ENCODE data around the gene RHBDL2.

GRCh38 chr1:38852780-38853179 lies 88.8 kb downstream of the RHBDL2 start:
- TF ChIP-seq SMAD1 (IDR thresholded peaks at IDR 0.05; ENCODE audit: low read depth, partially characterized antibody) = no peak
- TF ChIP-seq POLR2A (IDR thresholded peaks at IDR 0.05; ENCODE audit: low read depth, low read length) = no peak
- no peak for TF ChIP-seq CTCF (IDR thresholded peaks at IDR 0.05 in 2 of 3, conservative IDR thresholded peaks at IDR 0.05 in 1 of 3; ENCODE audit: control insufficient read depth in 2 of 3, extremely low read depth in 1 of 3, insufficient read depth in 1 of 3, low read depth in 3 of 3, low read length in 3 of 3)
- TF ChIP-seq SIN3A (IDR thresholded peaks at IDR 0.05; ENCODE audit: low read depth, low read length) = no peak
- TF ChIP-seq, protein P1, sequence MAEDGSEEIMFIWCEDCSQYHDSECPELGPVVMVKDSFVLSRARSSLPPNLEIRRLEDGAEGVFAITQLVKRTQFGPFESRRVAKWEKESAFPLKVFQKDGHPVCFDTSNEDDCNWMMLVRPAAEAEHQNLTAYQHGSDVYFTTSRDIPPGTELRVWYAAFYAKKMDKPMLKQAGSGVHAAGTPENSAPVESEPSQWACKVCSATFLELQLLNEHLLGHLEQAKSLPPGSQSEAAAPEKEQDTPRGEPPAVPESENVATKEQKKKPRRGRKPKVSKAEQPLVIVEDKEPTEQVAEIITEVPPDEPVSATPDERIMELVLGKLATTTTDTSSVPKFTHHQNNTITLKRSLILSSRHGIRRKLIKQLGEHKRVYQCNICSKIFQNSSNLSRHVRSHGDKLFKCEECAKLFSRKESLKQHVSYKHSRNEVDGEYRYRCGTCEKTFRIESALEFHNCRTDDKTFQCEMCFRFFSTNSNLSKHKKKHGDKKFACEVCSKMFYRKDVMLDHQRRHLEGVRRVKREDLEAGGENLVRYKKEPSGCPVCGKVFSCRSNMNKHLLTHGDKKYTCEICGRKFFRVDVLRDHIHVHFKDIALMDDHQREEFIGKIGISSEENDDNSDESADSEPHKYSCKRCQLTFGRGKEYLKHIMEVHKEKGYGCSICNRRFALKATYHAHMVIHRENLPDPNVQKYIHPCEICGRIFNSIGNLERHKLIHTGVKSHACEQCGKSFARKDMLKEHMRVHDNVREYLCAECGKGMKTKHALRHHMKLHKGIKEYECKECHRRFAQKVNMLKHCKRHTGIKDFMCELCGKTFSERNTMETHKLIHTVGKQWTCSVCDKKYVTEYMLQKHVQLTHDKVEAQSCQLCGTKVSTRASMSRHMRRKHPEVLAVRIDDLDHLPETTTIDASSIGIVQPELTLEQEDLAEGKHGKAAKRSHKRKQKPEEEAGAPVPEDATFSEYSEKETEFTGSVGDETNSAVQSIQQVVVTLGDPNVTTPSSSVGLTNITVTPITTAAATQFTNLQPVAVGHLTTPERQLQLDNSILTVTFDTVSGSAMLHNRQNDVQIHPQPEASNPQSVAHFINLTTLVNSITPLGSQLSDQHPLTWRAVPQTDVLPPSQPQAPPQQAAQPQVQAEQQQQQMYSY (CRISPR knock-in tag; IDR thresholded peaks at IDR 0.05) = no peak
- TF ChIP-seq E2F8 (IDR thresholded peaks at IDR 0.05; ENCODE audit: low read depth, partially characterized antibody) = no peak
- no peak for TF ChIP-seq USF2 (IDR thresholded peaks at IDR 0.05; ENCODE audit: borderline replicate concordance, low read depth, low read length)
- no peak for TF ChIP-seq RAD51 (IDR thresholded peaks at IDR 0.05)
- TF ChIP-seq, protein P2, sequence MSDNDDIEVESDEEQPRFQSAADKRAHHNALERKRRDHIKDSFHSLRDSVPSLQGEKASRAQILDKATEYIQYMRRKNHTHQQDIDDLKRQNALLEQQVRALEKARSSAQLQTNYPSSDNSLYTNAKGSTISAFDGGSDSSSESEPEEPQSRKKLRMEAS (IDR thresholded peaks at IDR 0.05; ENCODE audit: low read depth, low read length) = no peak
- no peak for TF ChIP-seq NR2C2 (IDR thresholded peaks at IDR 0.05; ENCODE audit: borderline replicate concordance, control insufficient read depth, insufficient read length, low read depth)
- TF ChIP-seq EZH2 (IDR thresholded peaks at IDR 0.05; ENCODE audit: borderline replicate concordance, control insufficient read depth, low read depth, low read length) = no peak
- no peak for TF ChIP-seq RAD21 (IDR thresholded peaks at IDR 0.05; ENCODE audit: insufficient read depth, low read depth, low read length)
